Neural crest cell (in vitro differentiated cells): ENCODE measurements around the gene MAN2C1. TPM values are rescaled to one million over a fixed set of nuclear protein-coding genes. Genes with fewer than 3 reads are reported as not detected.
"Not testable (repeated sequence)": the region's sequence is repeated elsewhere in the genome, so short reads cannot be mapped to it uniquely, and the experiment has no call there.

Experiments
- DNase-seq: peaks from one replicate; pipeline ENCODE4 v3.0.0; 2021; ENCODE audit warnings: low read depth, mixed read lengths, low spot score
- H3K27ac Mint-ChIP-seq: one replicate; pipeline ENCODE4 v1.8.0; 2021; ENCODE audit warnings: mild to moderate bottlenecking, mixed read lengths; ENCODE audit not compliant: unreplicated experiment
- H3K27me3 Mint-ChIP-seq: 2 replicates; pipeline ENCODE4 v1.8.0; 2021; ENCODE audit warnings: low read depth, mild to moderate bottlenecking, mixed read lengths
- H3K36me3 Mint-ChIP-seq: 2 replicates; pipeline ENCODE4 v1.8.0; 2021; ENCODE audit warnings: low read depth, mild to moderate bottlenecking, mixed read lengths
- H3K4me1 Mint-ChIP-seq: 2 replicates; pipeline ENCODE4 v1.8.0; 2021; ENCODE audit warnings: mixed read lengths
- H3K4me3 Mint-ChIP-seq: one replicate; pipeline ENCODE4 v1.8.0; 2021; ENCODE audit warnings: mild to moderate bottlenecking, mixed read lengths
- H3K9me3 Mint-ChIP-seq: 2 replicates; pipeline ENCODE4 v1.8.0; 2021; ENCODE audit warnings: mixed read lengths
- CTCF ChIP-seq: fragments of 200-600 bp; sonication (generic); conservative IDR thresholded peaks from 2 replicates; pipeline ENCODE4 v1.5.0; 2021; ENCODE audit warnings: antibody characterized with exemption, mild to moderate bottlenecking
- total RNA-seq: library from RNA; stranded (reverse); gene quantifications from 2 replicates; pipeline ENCODE4 v1.2.1, GENCODE V29; 2021

The MAN2C1 gene
- total RNA-seq, 1 donor from 2014 or later, result 222 TPM

- Mint-ChIP-seq H3K4me3 (no peak overlapping the region), H3K9me3 (no peaks in the 10 kb centered on the region), H3K27ac (no peak overlapping the region), H3K36me3 (peaks cover 6% of the 10 kb centered on the region), H3K4me1 (no peaks in the 10 kb centered on the region), H3K27me3 (no peaks in the 10 kb centered on the region)
- no peak for DNase-seq
- TF ChIP-seq CTCF, result no peak
Measured at GRCh38 chr15:75397494-75397893, 29.1 kb upstream of the MAN2C1 start.

- Mint-ChIP-seq H3K36me3 (peaks cover 7% of the 10 kb centered on the region), H3K27me3 (no peaks in the 10 kb centered on the region)
- DNase-seq, result no peak
Measured at GRCh38 chr15:75389791-75390382, 21.5 kb upstream of the MAN2C1 start.

GRCh38 chr15:75383986-75384385, 15.6 kb upstream of the MAN2C1 start:
- not testable (repeated sequence) for H3K27me3 Mint-ChIP-seq, H3K27ac Mint-ChIP-seq, H3K36me3 Mint-ChIP-seq, H3K4me1 Mint-ChIP-seq, H3K9me3 Mint-ChIP-seq, DNase-seq, H3K4me3 Mint-ChIP-seq

More at GRCh38 chr15:75389791-75390382, 21.5 kb upstream of the MAN2C1 start:
- H3K4me3 Mint-ChIP-seq, result no peak overlapping the region
- no peak for TF ChIP-seq CTCF
- H3K4me1 Mint-ChIP-seq, result no peaks in the 10 kb centered on the region
- H3K9me3 Mint-ChIP-seq, result no peaks in the 10 kb centered on the region
- H3K27ac Mint-ChIP-seq, result no peak overlapping the region

- no peak for TF ChIP-seq CTCF
- no peaks in the 10 kb centered on the region for H3K4me1 Mint-ChIP-seq
- no peak overlapping the region for H3K4me3 Mint-ChIP-seq
- H3K36me3 Mint-ChIP-seq, result peaks cover 3% of the 10 kb centered on the region
- no peaks in the 10 kb centered on the region for H3K27me3 Mint-ChIP-seq
- no peaks in the 10 kb centered on the region for H3K9me3 Mint-ChIP-seq
- H3K27ac Mint-ChIP-seq, result no peak overlapping the region
- no peak for DNase-seq
Measured at GRCh38 chr15:75380773-75381172, 12.4 kb upstream of the MAN2C1 start.

GRCh38 chr15:75371901-75372688, 3.7 kb upstream of the MAN2C1 start:
- no peak for DNase-seq
- peaks cover 13% of the 10 kb centered on the region for H3K36me3 Mint-ChIP-seq
- H3K4me3 Mint-ChIP-seq, result no peak overlapping the region
- no peak for TF ChIP-seq CTCF
- peaks cover 20% of the 10 kb centered on the region for H3K4me1 Mint-ChIP-seq
- H3K27me3 Mint-ChIP-seq, result no peaks in the 10 kb centered on the region
- no peaks in the 10 kb centered on the region for H3K9me3 Mint-ChIP-seq
- H3K27ac Mint-ChIP-seq, result no peak overlapping the region

- peaks cover 20% of the 10 kb centered on the region for H3K4me1 Mint-ChIP-seq
Measured at GRCh38 chr15:75371486-75371885, 3.1 kb upstream of the MAN2C1 start.

More at GRCh38 chr15:75371486-75371885, 3.1 kb upstream of the MAN2C1 start:
- H3K27me3 Mint-ChIP-seq, result no peaks in the 10 kb centered on the region
- no peak for TF ChIP-seq CTCF
- no peak overlapping the region for H3K4me3 Mint-ChIP-seq
- no peak for DNase-seq
- H3K36me3 Mint-ChIP-seq, result peaks cover 12% of the 10 kb centered on the region
- H3K9me3 Mint-ChIP-seq, result no peaks in the 10 kb centered on the region
- H3K27ac Mint-ChIP-seq, result no peak overlapping the region
